Hematopoietic multipotent progenitor cell treated with erythropoietin and hydrocortisone succinate and interleukin-3 and kit ligand, for 17 days (in vitro differentiated cells): ENCODE measurements around the gene SHISA4.
"Not testable (repeated sequence)": the region's sequence is repeated elsewhere in the genome, so short reads cannot be mapped to it uniquely, and the experiment has no call there.

Experiments used
- DNase-seq: peaks from one replicate; pipeline ENCODE4 v3.0.0-alpha.2; 2015; ENCODE audit warnings: low spot score

The SHISA4 gene

GRCh38 chr1:201930137-201930536 lies 41.4 kb downstream of the SHISA4 start:
- DNase-seq, result no peak

- no peak for DNase-seq
These were observed 42.1 kb downstream of the SHISA4 start for GRCh38 chr1:201930803-201931202.

- DNase-seq, result no peak
These were observed 45.2 kb downstream of the SHISA4 start for GRCh38 chr1:201933840-201934430.

- DNase-seq, result no peak
These were observed 49.0 kb downstream of the SHISA4 start for GRCh38 chr1:201937624-201938213.

GRCh38 chr1:201938440-201939035 lies 49.8 kb downstream of the SHISA4 start:
- DNase-seq, result no peak

- DNase-seq, result no peak
These were observed 50.5 kb downstream of the SHISA4 start for GRCh38 chr1:201939148-201939547.

- no peak for DNase-seq
These were observed 50.9 kb downstream of the SHISA4 start for GRCh38 chr1:201939574-201939973.

GRCh38 chr1:201940316-201940715 lies 51.6 kb downstream of the SHISA4 start:
- DNase-seq, result not testable (repeated sequence)

GRCh38 chr1:201941420-201942128 lies 52.9 kb downstream of the SHISA4 start:
- no peak for DNase-seq

- no peak for DNase-seq
These were observed 53.4 kb downstream of the SHISA4 start for GRCh38 chr1:201942129-201942495.
